NCI-H1092 (cell line): Measurements from ENCODE around the gene MRPL27.
"Not testable (repeated sequence)": the region's sequence is repeated elsewhere in the genome, so short reads cannot be mapped to it uniquely, and the experiment has no call there.

Experiments used
- DNase-seq: peaks from one replicate; lab custom pipeline; 2025; lab: John Stamatoyannopoulos, UW

The MRPL27 gene

DNA sequence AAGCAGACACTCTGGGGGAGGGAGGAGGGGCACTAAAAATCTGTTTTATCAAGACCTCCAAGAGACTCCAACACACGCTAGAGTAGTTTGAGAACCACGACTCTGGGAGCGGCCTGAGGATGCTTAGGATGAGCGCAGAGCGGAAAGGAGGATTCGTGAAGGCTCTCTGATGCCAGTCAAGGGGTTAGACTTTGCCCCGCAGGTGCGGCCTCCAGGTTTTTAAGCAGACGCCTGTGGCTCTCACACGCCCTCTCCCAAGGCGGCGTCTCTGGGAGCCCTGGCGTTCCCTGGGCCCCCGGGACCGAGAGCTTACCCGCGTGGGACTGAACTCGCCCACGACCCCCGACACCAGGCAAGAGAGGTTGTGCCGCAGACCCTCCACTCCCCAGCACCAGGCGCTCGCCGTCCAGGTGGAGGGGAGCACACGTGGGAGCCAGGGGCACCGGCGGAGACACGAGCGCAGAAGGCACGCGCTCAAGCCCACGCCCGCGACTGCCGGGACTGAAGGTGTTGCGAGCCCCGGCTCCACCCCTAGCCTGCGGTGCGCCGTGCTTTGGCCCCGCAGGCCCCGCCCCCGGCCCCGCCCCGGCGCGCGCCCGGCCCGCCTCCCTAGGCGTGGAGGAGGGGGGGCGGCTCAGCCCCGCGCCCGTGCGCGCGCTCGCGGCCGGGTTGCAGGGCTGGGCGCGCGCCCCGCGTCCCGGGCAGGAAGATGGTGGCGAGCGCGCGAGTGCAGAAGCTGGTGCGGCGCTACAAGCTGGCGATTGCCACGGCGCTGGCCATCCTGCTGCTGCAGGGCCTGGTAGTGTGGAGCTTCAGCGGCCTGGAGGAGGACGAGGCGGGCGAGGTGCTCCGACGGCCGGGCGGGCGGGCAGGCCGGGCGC lies 27.3 kb downstream of the MRPL27 start, which contains the start of gene XYLT2:
Gene XYLT2 (plus strand): TSS at position 695 of the 881 bp plus-strand sequence. CDS start 15 bp downstream, at position 710.
- DNase-seq, result peak; percentile 68

- DNase-seq, result no peak
Observed at GRCh38 chr17:50344731-50345365, 28.1 kb downstream of the MRPL27 start.

DNA sequence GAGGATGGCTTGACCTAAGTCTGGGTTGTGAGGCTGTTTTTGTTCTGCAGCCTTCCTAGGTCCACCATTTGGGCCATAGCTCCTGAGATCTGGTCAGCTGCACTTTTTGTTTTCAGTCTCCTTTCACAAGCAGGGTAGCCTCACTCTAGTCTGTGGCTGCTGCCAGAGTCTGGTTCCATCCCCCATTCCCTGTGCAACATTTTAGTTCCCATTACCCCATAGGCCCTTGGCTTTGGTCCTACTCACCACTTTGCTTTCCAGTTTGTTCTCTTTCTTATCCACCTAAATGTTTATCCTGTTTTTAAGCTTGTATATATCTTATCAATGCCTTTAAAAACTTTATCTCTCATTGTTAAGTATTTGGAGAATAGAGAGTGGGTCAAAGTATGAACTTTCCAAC lies 33.6 kb downstream of the MRPL27 start:
- DNase-seq, result no peak

- no peak for DNase-seq
Observed at GRCh38 chr17:50338645-50339044, 34.3 kb downstream of the MRPL27 start.

DNA sequence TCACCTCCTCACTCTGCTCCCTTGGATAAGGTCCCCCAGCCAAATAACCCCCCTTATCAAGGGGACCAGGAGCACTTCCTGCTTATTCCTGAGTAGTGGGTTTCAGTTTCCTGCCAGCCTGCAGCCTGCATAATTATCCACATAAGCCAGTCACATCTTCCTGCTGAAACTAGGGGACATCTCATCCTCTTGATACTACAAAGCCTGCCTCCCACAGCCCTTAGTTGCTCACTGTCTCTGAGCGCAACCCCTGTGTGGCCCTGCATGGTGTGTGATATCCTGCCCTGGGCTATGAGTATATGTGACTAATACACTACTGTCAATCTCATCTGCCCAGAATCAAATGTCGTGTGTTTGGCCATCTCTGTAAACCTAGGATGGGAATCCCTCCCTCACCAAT lies 35.0 kb downstream of the MRPL27 start:
- DNase-seq, result no peak

GRCh38 chr17:50333291-50334057 lies 39.5 kb downstream of the MRPL27 start:
- DNase-seq, result not testable (repeated sequence)

GRCh38 chr17:50332196-50332595 lies 40.8 kb downstream of the MRPL27 start:
- no peak for DNase-seq

DNA sequence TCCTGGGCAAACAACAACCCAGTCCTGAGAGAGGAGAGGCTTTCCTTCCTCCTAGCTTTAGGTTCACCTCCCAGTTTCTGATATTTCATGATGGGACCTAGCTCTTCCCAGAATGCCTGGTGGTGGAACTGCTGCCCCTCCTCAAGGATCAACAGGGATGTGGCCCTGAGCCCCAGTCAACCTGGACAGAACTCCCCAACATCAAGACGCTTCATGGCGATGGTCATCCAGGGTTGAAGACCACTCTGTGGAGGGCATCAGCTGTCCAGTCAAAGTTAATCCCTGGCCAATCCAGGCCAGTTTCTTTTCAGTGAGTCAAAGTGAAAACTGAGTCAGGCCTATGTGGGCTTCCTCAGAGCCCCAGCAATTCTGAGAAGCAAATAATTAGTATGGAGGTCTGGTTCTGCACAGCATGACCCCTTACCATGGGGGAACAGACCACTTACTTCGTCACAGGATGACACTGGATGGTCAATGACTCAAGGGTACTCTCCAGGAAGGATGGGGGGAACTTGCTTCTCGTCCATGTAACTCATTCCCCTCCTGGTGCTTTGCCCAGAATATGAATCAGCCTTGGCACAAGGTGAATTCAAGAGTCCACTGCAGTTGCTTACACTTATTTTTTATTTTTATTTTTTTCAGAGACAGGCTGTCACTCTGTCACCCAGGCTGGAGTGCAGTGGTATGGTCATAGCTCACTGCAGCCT lies 41.7 kb downstream of the MRPL27 start:
- DNase-seq, result no peak

- no peak for DNase-seq
Observed at GRCh38 chr17:50330151-50330775, 42.7 kb downstream of the MRPL27 start.

GRCh38 chr17:50329716-50330115 lies 43.3 kb downstream of the MRPL27 start:
- no peak for DNase-seq

- no peak for DNase-seq
Observed at GRCh38 chr17:50328363-50329325, 44.3 kb downstream of the MRPL27 start.

DNA sequence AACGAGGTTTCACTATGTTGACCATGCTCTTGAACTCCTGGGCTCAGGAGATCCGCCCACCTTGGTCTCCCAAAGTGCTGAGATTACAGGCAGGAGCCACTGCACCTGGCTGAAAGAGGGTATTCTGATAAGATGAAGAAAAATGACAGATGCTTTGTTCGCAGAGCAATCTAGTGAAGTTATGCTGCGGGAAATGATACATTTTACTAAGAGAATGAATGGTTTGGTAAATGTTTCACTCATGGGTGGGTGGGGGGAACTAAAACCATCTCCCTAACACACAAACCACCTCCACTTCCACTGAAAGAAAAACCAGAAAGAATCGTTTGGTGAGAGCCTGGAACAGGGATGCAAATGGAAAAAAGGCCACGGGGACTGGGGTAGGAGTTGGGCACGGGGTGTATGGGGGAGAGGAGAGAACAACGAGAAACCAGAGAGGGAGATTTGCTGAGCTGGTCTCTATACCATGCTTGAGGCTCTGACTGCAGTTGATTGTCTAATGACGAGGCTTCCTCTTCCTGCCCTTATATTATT lies 46.1 kb downstream of the MRPL27 start:
- no peak for DNase-seq

DNA sequence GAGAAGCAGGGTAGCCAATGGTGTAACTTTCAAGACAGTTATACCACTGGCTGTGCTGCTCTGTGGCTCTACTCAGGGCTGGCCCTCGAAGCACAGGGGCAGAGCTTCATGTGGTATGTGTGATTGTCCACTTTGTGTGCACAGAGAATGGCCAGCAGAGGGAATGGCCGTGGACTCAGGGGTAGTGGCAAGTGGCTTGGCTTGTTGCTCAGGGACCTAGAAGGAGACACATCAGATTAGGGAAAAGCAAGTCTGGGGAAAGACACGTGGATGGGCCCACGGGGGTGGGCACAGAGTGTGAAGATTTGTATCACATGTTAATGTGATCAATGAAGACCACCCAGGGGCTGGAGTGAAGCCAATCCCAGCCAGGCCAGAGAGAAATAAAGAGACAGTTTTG lies 47.1 kb downstream of the MRPL27 start:
- DNase-seq, result no peak

DNA sequence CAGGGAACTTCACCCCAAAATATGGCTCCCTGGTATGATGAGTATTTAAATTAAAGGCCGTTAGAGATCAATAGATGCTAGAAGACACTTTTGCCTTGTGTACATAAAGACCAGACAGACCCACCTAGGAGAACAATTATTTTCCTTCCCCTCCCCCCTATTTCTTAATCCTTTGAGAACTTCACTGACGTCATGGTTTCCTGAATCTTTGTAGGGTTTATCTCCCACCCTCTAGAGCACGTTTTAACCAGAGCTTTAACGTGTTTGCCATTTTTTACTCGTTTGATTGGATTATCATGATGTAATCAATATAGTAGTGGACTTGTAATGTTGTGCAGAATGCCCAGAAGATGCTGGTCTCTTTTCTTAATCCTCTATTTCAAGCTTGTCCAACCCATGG lies 49.9 kb downstream of the MRPL27 start:
- DNase-seq, result no peak

GRCh38 chr17:50322271-50322670 lies 50.7 kb downstream of the MRPL27 start:
- no peak for DNase-seq

GRCh38 chr17:50319306-50320004 lies 53.5 kb downstream of the MRPL27 start:
- no peak for DNase-seq

GRCh38 chr17:50318501-50319285 lies 54.3 kb downstream of the MRPL27 start:
- DNase-seq, result no peak
